MM.1S (cell line): ENCODE data around the gene KRTAP2-3.

ENCODE experiments used
- DNase-seq: peaks from one replicate; pipeline ENCODE4 v3.0.0-alpha.2; 2015
- H2AFZ ChIP-seq: fragments of 300-600 bp; sonication (generic); 2 replicates; pipeline ENCODE4 v1.6.0; 2016; ENCODE audit warnings: antibody characterized with exemption, low read length
- H3F3A ChIP-seq: fragments of 300-600 bp; sonication (generic); 2 replicates; pipeline ENCODE4 v1.6.1; 2016; ENCODE audit warnings: mild to moderate bottlenecking, antibody characterized with exemption, low read length, moderate library complexity, mixed read lengths; ENCODE audit not compliant: insufficient read depth
- H3K27ac ChIP-seq: fragments of 300-600 bp; sonication (generic); 2 replicates; pipeline ENCODE4 v1.5.1; 2016; ENCODE audit warnings: mild to moderate bottlenecking, low read length
- H3K27me3 ChIP-seq: fragments of 300-600 bp; sonication (generic); replicated peaks from 2 replicates; pipeline ENCODE4 v1.6.0; 2016; ENCODE audit warnings: low read length; ENCODE audit not compliant: insufficient read depth
- H3K36me3 ChIP-seq: fragments of 300-600 bp; sonication (generic); replicated peaks from 2 replicates; pipeline ENCODE4 v1.6.1; 2016; ENCODE audit warnings: mild to moderate bottlenecking, low read length, mixed read lengths; ENCODE audit not compliant: insufficient read depth
- H3K4me1 ChIP-seq: fragments of 300-600 bp; sonication (generic); 2 replicates; pipeline ENCODE4 v1.6.1; 2016; ENCODE audit warnings: low read length, mixed read lengths
- H3K4me2 ChIP-seq: fragments of 300-600 bp; sonication (generic); 2 replicates; pipeline ENCODE4 v1.6.0; 2016; ENCODE audit warnings: low read depth, low read length
- H3K4me3 ChIP-seq: fragments of 300-600 bp; sonication (generic); 2 replicates; pipeline ENCODE4 v1.5.1; 2016; ENCODE audit warnings: low read length, mixed read lengths
- H3K79me2 ChIP-seq: fragments of 300-600 bp; sonication (generic); 2 replicates; pipeline ENCODE4 v1.6.1; 2016; ENCODE audit warnings: mixed run types, low read length, mixed read lengths
- H3K9ac ChIP-seq: fragments of 300-600 bp; sonication (generic); 2 replicates; pipeline ENCODE4 v1.6.1; 2016; ENCODE audit warnings: low read length, mixed read lengths
- H3K9me2 ChIP-seq: fragments of 300-600 bp; sonication (generic); replicated peaks from 2 replicates; pipeline ENCODE4 v1.6.1; 2016; ENCODE audit warnings: mild to moderate bottlenecking, low read length, mixed read lengths; ENCODE audit not compliant: insufficient read depth
- H3K9me3 ChIP-seq: fragments of 300-600 bp; sonication (generic); replicated peaks from 2 replicates; pipeline ENCODE4 v1.6.1; 2016; ENCODE audit warnings: mild to moderate bottlenecking, low read length, mixed read lengths; ENCODE audit not compliant: insufficient read depth
- H4K20me1 ChIP-seq: fragments of 300-600 bp; sonication (generic); 2 replicates; pipeline ENCODE4 v1.6.1; 2016; ENCODE audit warnings: mild to moderate bottlenecking, low read length, moderate library complexity, mixed read lengths; ENCODE audit not compliant: insufficient read depth
- CTCF ChIP-seq: fragments of 300-600 bp; sonication (generic); IDR thresholded peaks from 2 replicates; pipeline ENCODE4 v1.5.1; 2016; ENCODE audit warnings: antibody characterized with exemption, low read length, mixed read lengths
- EZH2 ChIP-seq: fragments of 300-600 bp; sonication (generic); optimal IDR thresholded peaks from 2 replicates; pipeline ENCODE3; 2017; ENCODE audit warnings: low read depth, mild to moderate bottlenecking, antibody characterized with exemption, low read length, mixed read lengths
- EZH2phosphoT487 ChIP-seq: fragments of 300-600 bp; sonication (generic); IDR thresholded peaks from 2 replicates; pipeline ENCODE4 v1.6.1; 2018; ENCODE audit warnings: antibody characterized with exemption, low read length

Gene KRTAP2-3

GRCh38 chr17:41071606-41072360 lies 11.9 kb upstream of the KRTAP2-3 start:
- Histone ChIP-seq H3F3A (no peaks in the 10 kb centered on the region), H3K27ac (no peak overlapping the region), H2AFZ (no peak overlapping the region), H3K9me2 (no peaks in the 10 kb centered on the region), H3K4me1 (no peaks in the 10 kb centered on the region), H3K27me3 (no peaks in the 10 kb centered on the region), H3K36me3 (no peaks in the 10 kb centered on the region), H4K20me1 (no peaks in the 10 kb centered on the region), H3K9me3 (no peaks in the 10 kb centered on the region), H3K9ac (no peak overlapping the region), H3K79me2 (no peaks in the 10 kb centered on the region), H3K4me2 (no peak overlapping the region), H3K4me3 (no peak overlapping the region)
- no peak for DNase-seq
- TF ChIP-seq EZH2 (no peak), EZH2phosphoT487 (no peak), CTCF (no peak)

GRCh38 chr17:41069031-41069430 lies 9.1 kb upstream of the KRTAP2-3 start:
- no peak for TF ChIP-seq EZH2
- Histone ChIP-seq H3F3A (no peaks in the 10 kb centered on the region), H3K4me1 (no peaks in the 10 kb centered on the region), H3K9me3 (no peaks in the 10 kb centered on the region), H4K20me1 (no peaks in the 10 kb centered on the region), H3K27ac (no peak overlapping the region), H3K27me3 (no peaks in the 10 kb centered on the region), H3K9me2 (no peaks in the 10 kb centered on the region), H2AFZ (no peak overlapping the region), H3K4me2 (no peak overlapping the region), H3K9ac (no peak overlapping the region), H3K79me2 (no peaks in the 10 kb centered on the region), H3K36me3 (no peaks in the 10 kb centered on the region), H3K4me3 (no peak overlapping the region)
- DNase-seq, result no peak

GRCh38 chr17:41067281-41067680 lies 7.4 kb upstream of the KRTAP2-3 start:
- H3K4me1 ChIP-seq, result no peaks in the 10 kb centered on the region

More at GRCh38 chr17:41067281-41067680, 7.4 kb upstream of the KRTAP2-3 start:
- Histone ChIP-seq H3K27me3 (no peaks in the 10 kb centered on the region), H3K36me3 (no peaks in the 10 kb centered on the region), H3K4me2 (no peak overlapping the region), H3K27ac (no peak overlapping the region), H3K9me2 (no peaks in the 10 kb centered on the region), H3K9ac (no peak overlapping the region), H3F3A (no peaks in the 10 kb centered on the region), H3K9me3 (no peaks in the 10 kb centered on the region), H3K79me2 (no peaks in the 10 kb centered on the region), H2AFZ (no peak overlapping the region), H4K20me1 (no peaks in the 10 kb centered on the region), H3K4me3 (no peak overlapping the region)
- TF ChIP-seq EZH2 (no peak), EZH2phosphoT487 (no peak), CTCF (no peak)
- no peak for DNase-seq
